SH-SY5Y (cell line): Measurements from ENCODE around the gene CADM2.

ENCODE experiments used
- GATA2 ChIP-seq: IDR thresholded peaks from 2 replicates; pipeline ENCODE4 v1.6.1; 2011; ENCODE audit warnings: mild to moderate bottlenecking, low read depth, low read length
- GATA3 ChIP-seq: IDR thresholded peaks from 2 replicates; pipeline ENCODE4 v1.6.1; 2011; ENCODE audit warnings: low read depth, mild to moderate bottlenecking, low read length, moderate library complexity

- TF ChIP-seq GATA2: no peak
- TF ChIP-seq GATA3: no peak
Measured at GRCh38 chr3:85102781-85103180, 144.0 kb downstream of the CADM2 start.
